Measurements from ENCODE around the gene GLT8D2. TPM values are rescaled to one million over a fixed set of nuclear protein-coding genes. Genes with fewer than 3 reads are reported as not detected.

The GLT8D2 gene
- total and polyA plus RNA-seq, 2 of the 13 experiments (the other 11 are each of a cell fraction or from before 2014, with no cell fraction given), result not detected

GRCh38 chr12:104006929-104007328, 43.1 kb downstream of the GLT8D2 start:
- BruUV-seq (replicated peaks), result no TSS peak
- H3K9me3 ChIP-seq (ENCODE audit: low read length), result no peaks in the 10 kb centered on the region
- no peaks in the 10 kb centered on the region; a peak in 1 of 5 replicates for H3K27me3 ChIP-seq (ENCODE audit: control insufficient read depth in 1 of 2, insufficient read depth in 2 of 2, low read length in 2 of 2)
- H2AFZ ChIP-seq (ENCODE audit: low read length), result no peak overlapping the region
- H3K4me2 ChIP-seq (ENCODE audit: low read depth, low read length), result no peak overlapping the region
- POLR2A ChIA-PET, result no interaction called here
- intact Hi-C loops (cut with micrococcal nuclease; ENCODE audit: unreplicated experiment), result no loop called here
- H4K20me1 ChIP-seq (ENCODE audit: insufficient read depth, low read length), result no peaks in the 10 kb centered on the region
- H3K4me3 ChIP-seq (replicated peaks in 1 of 3; ENCODE audit: insufficient read depth in 1 of 3, low read depth in 2 of 3, low read length in 3 of 3), result no peak overlapping the region
- 50% methylated on average over 3 of the region's 3 CpGs for WGBS (ENCODE audit: low lambda C conversion rate)
- no peaks in the 10 kb centered on the region for H3K79me2 ChIP-seq (ENCODE audit: insufficient read depth, low read length)
- no peak for DNase-seq (ENCODE audit: low spot score)
- H3K36me3 ChIP-seq (replicated peaks in 1 of 2; ENCODE audit: control insufficient read depth in 1 of 2, insufficient read depth in 2 of 2, low read length in 2 of 2), result no peaks in the 10 kb centered on the region
- no peak overlapping the region for H3K27ac ChIP-seq (ENCODE audit: extremely low read length, insufficient read depth, low read length)
- no peak for ATAC-seq
- H3K4me1 ChIP-seq (ENCODE audit: insufficient read depth, low read length), result no peaks in the 10 kb centered on the region
- H3K9ac ChIP-seq (ENCODE audit: insufficient read depth, low read depth, low read length), result no peak overlapping the region
- no peak for FAIRE-seq
- TF ChIP-seq TRIM22 (IDR thresholded peaks at IDR 0.05) (no peak), MEIS1 (CRISPR knock-in tag; IDR thresholded peaks at IDR 0.05; ENCODE audit: borderline replicate concordance) (no peak), TIGD3 (CRISPR knock-in tag; IDR thresholded peaks at IDR 0.05; ENCODE audit: borderline replicate concordance) (no peak), ZNF749 (CRISPR knock-in tag; IDR thresholded peaks at IDR 0.05; ENCODE audit: borderline replicate concordance) (no peak), ZNF556 (CRISPR knock-in tag; IDR thresholded peaks at IDR 0.05; ENCODE audit: borderline replicate concordance) (no peak), IRF2 (CRISPR knock-in tag; IDR thresholded peaks at IDR 0.05) (no peak), HNRNPL (IDR thresholded peaks at IDR 0.05; ENCODE audit: low read depth, low read length) (no peak), PAXIP1 (CRISPR knock-in tag; conservative IDR thresholded peaks at IDR 0.05) (no peak), ZNF672 (CRISPR knock-in tag; IDR thresholded peaks at IDR 0.05) (no peak)
- CTCF ChIA-PET (ENCODE audit: low intra/inter-chr PET ratio, low total read pairs), result no interaction called here
- in situ Hi-C loops (cut with HindIII; ENCODE audit: extremely low pct_ligation_motif_present, low pct_unique_long_range_greater_than_20kb), result no loop called here
